ENCODE results near the gene DIS3L2. TPM values are rescaled to one million over a fixed set of nuclear protein-coding genes. Genes with fewer than 3 reads are reported as not detected.

Gene DIS3L2
- total RNA-seq, 1 donor from 2014 or later: 42.1 TPM

DNA sequence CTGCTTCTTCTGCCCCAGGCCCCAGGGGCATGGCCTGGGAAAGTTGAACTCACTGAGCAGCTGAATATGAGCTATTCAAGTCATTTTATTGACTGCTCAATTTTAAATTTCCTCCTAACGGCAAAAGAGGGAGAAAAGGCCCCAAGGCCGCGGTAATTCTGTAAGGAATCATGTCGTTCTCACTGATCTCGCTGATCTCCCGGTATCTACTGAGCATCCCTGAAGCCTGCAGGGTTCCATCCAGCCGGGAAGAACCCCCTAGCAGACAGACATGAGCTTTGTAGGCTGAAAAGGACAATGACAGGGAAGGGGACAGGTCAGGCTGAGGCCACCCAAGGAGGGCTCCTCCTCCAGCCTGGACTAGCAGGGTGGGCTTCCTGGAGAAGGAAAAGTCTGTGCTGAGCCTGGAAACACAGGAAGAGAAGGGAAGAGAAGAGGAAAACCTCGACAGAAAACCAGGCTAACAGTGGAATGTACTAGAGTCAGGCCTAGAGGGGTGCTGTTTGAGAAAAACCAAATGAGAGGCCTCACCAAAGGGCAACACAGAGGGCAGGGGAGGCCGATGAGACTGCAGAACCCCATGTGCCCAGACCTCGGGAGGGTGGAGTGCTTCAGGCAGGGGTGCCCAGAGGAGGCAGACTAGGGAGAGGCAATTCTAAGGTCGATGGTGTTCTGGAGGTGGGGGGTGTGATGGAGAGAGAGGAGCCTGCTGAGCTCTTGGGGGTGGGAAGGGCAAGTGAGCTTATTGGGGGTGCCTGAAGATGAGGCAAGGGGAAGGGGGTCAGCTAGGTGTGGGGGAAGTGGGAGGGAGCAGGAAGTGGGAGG, 32.4 kb upstream of the DIS3L2 start:
- no peak for DNase-seq
- Mint-ChIP-seq H3K27me3 (ENCODE audit: unreplicated experiment) (peaks cover 36% of the 10 kb centered on the region), H3K4me3 (ENCODE audit: unreplicated experiment) (no peak overlapping the region), H3K36me3 (ENCODE audit: unreplicated experiment) (no peaks in the 10 kb centered on the region), H3K4me1 (ENCODE audit: low read depth, unreplicated experiment) (peaks cover 36% of the 10 kb centered on the region), H3K27ac (ENCODE audit: unreplicated experiment) (no peak overlapping the region), H3K9me3 (ENCODE audit: unreplicated experiment) (peaks cover 16% of the 10 kb centered on the region)
- no peak for TF ChIP-seq CTCF (IDR thresholded peaks at IDR 0.05; ENCODE audit: partially characterized antibody, unreplicated experiment)

DNA sequence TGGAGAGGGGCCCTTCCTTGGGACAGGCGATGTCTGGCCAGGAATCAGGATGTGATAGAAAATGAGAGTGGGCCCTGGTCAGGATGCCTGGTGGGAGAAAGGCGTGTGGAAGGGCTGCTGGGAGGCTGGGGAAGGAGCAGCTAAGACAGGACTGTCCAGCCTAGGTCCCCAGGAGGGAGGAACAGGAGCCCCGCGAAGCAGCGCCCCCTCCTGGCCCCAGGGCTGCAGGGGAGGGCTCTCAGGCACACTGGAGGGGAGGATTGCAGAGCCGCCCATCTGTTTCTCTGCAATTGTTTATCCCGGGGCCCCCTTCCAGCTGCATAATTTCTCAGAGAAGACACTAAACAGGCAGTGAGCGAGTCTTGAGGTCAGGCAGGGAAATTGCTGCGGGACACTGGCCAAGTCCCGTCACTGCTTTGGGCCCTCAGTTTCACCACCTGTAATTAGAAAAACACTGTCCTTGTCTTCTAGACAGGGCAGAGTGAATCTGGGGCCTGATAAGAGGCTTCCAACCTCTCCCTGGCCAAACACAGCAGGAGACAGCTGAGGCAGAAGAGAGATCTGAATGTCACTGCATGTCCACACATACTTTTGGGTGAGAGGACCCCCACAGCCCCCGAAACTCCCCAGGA, 31.4 kb upstream of the DIS3L2 start:
- peaks cover 28% of the 10 kb centered on the region for H3K27me3 Mint-ChIP-seq (ENCODE audit: unreplicated experiment)
- DNase-seq: peak; percentile 50

DNA sequence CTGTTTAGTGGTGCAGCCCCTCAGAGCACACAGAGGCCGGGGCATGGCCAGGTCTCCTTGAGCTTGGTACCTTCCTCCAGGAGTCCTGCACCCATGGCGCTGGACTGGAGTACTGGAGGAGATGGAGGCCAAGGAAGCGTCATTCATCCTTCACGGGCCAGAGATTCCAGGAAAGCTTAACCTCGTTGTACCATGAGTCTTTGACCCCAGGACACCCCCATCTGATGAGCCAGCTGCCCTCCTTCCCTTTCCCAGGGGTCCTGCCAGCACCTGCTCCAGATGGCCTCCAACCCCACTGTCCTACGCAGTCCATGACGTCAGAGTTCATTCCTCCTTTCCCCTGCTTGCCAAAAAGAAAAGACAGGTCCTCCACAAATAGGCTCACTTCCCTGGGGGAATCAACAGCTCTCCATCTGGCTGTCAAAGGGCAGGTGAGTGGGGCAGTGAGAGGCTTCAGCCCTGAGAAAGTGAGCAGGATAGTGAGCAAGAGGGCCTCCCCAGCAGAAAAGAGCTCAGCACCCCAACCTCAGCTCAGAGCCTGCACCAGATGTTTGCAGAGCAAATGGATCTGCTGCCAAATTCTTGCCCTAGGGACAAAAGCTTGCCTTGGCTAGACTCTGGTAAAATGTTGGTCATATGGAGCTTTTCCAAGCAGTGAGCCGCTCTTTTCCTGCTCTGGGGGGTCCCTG, 30.8 kb upstream of the DIS3L2 start:
- DNase-seq: no peak
- peak overlapping the region; percentile 48 for H3K27ac Mint-ChIP-seq (ENCODE audit: unreplicated experiment)
- no peak for TF ChIP-seq CTCF (IDR thresholded peaks at IDR 0.05; ENCODE audit: partially characterized antibody, unreplicated experiment)
- peaks cover 15% of the 10 kb centered on the region for H3K9me3 Mint-ChIP-seq (ENCODE audit: unreplicated experiment)
- H3K4me1 Mint-ChIP-seq (ENCODE audit: low read depth, unreplicated experiment): peaks cover 42% of the 10 kb centered on the region
- no peaks in the 10 kb centered on the region for H3K36me3 Mint-ChIP-seq (ENCODE audit: unreplicated experiment)
- H3K27me3 Mint-ChIP-seq (ENCODE audit: unreplicated experiment): peaks cover 28% of the 10 kb centered on the region
- peak overlapping the region; percentile 15 for H3K4me3 Mint-ChIP-seq (ENCODE audit: unreplicated experiment)

More for the DNA sequence above, 31.4 kb upstream of the DIS3L2 start:
- peaks cover 37% of the 10 kb centered on the region for H3K4me1 Mint-ChIP-seq (ENCODE audit: low read depth, unreplicated experiment)
- H3K27ac Mint-ChIP-seq (ENCODE audit: unreplicated experiment): peak overlapping the region; percentile 48
- no peak overlapping the region for H3K4me3 Mint-ChIP-seq (ENCODE audit: unreplicated experiment)
- H3K9me3 Mint-ChIP-seq (ENCODE audit: unreplicated experiment): peaks cover 15% of the 10 kb centered on the region
- H3K36me3 Mint-ChIP-seq (ENCODE audit: unreplicated experiment): no peaks in the 10 kb centered on the region
- peak; percentile 42 for TF ChIP-seq CTCF (IDR thresholded peaks at IDR 0.05; ENCODE audit: partially characterized antibody, unreplicated experiment)

DNA sequence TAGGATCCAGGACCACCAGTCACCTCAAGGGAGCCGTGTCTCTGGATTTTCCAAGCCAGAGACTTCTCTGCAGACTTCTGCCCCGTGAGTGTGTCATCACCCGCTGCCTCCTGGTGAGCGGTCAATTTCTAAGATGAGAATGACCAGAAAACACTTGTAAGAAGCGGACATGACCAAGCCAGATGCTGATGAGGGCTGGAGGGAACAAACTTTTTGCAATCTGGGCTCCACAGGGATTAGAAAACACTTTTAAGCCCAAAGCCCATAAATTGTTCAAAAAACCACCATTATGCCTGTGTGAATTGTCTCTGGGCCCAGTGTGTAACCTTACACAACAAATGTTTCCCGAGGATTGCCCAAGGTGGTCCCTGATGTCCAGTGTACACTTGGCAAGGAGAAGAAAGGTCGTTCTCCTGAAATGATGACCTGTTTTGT, 30.0 kb upstream of the DIS3L2 start:
- no peaks in the 10 kb centered on the region for H3K36me3 Mint-ChIP-seq (ENCODE audit: unreplicated experiment)
- peaks cover 27% of the 10 kb centered on the region for H3K27me3 Mint-ChIP-seq (ENCODE audit: unreplicated experiment)
- TF ChIP-seq CTCF (IDR thresholded peaks at IDR 0.05; ENCODE audit: partially characterized antibody, unreplicated experiment): no peak
- no peak overlapping the region for H3K4me3 Mint-ChIP-seq (ENCODE audit: unreplicated experiment)
- H3K27ac Mint-ChIP-seq (ENCODE audit: unreplicated experiment): no peak overlapping the region
- no peak for DNase-seq
- peaks cover 15% of the 10 kb centered on the region for H3K9me3 Mint-ChIP-seq (ENCODE audit: unreplicated experiment)
- H3K4me1 Mint-ChIP-seq (ENCODE audit: low read depth, unreplicated experiment): peaks cover 42% of the 10 kb centered on the region
